ENCODE measurements around the gene FGA. TPM values are rescaled to one million over a fixed set of nuclear protein-coding genes. Genes with fewer than 3 reads are reported as not detected.

FGA gene
- total RNA-seq, 2 experiments from 2014 or later = not detected

DNA sequence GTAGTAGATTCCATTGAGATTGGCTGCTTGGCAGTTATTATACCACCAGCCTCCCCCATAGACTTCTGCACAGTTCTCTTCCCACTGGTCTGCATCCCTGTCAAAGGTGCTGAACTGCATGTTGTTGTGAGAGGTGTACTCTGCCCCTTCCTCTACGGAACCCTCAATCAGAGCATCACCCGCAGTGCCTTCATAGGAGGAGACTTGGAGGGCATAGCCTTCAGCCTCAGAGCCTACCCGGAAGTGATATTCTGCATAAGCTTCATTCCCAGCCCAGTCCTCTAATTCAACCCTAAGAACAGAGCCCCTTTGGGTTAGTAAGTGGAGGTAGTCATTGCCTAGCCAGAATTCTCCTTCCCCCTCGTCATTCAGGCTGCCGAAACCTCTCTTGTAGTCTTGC, 6.3 kb downstream of the FGA start:
- POLR2A ChIA-PET = no interaction called here
- CTCF ChIA-PET = no interaction called here

DNA sequence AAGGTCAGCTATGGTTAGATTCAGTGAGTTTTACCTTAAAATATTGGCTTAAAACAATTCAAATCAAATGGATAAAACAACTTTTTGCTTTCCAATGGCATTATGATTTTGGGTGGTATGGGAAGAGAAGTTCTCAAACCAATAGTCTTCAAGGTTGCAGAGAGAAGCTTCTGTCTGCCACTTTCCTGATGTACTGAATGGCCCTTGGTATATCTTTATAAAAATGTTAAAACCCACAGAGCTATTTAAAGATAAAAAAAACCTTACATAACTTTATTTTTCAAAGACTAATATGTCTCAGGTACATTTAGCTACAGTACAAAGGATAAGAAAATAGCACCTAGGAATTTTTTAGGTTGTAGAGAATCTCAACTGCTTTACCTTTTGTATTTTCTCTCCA, 6.9 kb downstream of the FGA start:
- POLR2A ChIA-PET = no interaction called here

GRCh38 chr4:154583230-154583629, 7.3 kb downstream of the FGA start:
- CTCF ChIA-PET = no interaction called here
- POLR2A ChIA-PET = no interaction called here

More for the DNA sequence above, 6.9 kb downstream of the FGA start:
- CTCF ChIA-PET = no interaction called here

DNA sequence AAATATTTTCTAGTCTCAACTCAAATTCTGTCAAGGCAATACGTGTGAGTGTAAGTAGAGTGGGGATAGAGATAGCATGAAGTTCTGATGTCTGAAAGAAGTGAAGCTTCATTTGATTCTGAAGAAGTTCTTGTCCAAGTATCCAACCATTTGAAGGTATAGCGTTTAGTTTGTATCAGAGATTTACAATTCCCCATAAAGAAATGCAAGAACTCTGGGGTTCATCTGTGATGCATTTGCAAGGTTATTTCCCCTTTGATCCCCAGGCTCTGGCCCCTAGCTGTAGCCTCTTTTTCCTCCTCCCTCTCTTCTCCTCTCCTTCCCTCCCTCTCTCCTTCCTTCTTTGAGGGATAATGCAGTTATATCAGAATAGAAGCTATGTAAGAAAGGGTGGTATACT, 7.8 kb downstream of the FGA start:
- ChIA-PET POLR2A (no interaction called here), CTCF (no interaction called here)

DNA sequence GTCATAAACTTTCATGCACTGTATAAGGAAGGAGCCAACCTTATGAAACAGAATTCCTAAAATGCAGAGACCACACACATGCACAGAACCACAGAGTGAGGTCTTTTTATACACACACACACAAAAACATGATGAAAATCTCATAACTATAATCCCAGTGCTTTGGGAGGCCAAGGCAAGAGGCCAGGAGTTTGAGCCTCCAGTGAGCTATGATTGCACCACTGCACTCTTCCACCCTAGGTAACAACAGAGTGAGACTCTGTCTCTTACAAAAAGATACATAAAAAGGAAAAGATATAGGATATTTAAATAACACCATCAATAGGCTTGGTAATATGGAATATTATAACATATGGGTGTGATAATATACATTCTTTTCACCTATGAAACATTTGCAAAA, 10.6 kb downstream of the FGA start:
- POLR2A ChIA-PET = no interaction called here
- CTCF ChIA-PET = no interaction called here

DNA sequence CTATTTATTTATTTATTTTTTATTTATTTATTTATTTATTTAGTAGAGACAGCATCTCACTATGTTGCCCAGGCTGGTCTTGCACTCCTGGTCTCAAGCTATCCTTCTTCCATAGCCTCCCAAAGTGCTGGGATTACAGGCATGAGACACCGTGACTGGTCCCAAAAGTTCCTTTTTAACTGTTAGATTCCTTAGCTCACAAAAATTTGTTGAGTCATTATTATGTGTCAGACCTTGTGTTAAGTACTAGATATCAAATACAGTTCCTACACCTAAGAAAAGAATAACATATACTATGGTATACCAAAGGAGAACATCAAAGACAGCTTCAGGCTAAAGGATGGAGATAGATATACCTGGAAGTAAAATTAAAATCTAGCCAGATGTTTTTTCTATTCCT, 11.6 kb downstream of the FGA start:
- CTCF ChIA-PET = no interaction called here

DNA sequence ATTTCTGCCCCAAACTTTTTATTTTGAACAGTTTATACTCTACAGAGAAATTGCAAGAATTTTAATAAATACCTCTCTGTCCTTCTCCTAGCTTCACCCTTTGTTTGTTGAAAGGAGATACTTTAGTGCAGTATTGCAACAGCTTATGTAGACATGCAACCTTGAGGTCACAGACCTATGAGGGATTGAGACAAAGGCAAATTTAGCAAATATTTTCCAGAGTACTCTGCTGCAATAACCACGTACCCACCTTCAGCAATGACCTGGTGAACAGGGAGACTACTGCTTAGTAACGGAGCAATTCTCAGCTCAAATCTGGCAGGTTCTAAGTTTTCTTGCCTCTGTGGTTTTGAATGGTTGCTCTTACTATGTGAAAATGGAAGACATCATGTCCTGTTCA, 13.2 kb downstream of the FGA start:
- POLR2A ChIA-PET = no interaction called here
- CTCF ChIA-PET = no interaction called here

More for the DNA sequence above, 11.6 kb downstream of the FGA start:
- POLR2A ChIA-PET = no interaction called here

DNA sequence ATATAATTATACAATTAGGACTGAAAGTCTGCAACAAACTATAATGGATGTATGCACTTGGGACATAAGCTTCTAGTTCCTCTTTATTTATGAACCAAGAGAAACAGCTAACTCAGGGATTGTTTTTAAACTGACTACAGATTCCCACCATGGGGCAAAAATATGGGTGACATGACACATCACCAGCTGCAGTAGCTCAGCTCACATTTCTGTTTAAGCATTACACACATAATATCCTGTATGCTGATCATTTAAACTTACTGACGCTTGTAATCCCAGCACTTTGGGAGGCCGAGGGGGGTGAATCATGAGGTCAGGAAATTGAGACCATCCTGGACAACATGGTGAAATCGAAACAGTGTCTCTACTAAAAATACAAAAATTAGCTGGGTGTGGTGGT, 16.2 kb downstream of the FGA start:
- ChIA-PET POLR2A (no interaction called here), CTCF (no interaction called here)

DNA sequence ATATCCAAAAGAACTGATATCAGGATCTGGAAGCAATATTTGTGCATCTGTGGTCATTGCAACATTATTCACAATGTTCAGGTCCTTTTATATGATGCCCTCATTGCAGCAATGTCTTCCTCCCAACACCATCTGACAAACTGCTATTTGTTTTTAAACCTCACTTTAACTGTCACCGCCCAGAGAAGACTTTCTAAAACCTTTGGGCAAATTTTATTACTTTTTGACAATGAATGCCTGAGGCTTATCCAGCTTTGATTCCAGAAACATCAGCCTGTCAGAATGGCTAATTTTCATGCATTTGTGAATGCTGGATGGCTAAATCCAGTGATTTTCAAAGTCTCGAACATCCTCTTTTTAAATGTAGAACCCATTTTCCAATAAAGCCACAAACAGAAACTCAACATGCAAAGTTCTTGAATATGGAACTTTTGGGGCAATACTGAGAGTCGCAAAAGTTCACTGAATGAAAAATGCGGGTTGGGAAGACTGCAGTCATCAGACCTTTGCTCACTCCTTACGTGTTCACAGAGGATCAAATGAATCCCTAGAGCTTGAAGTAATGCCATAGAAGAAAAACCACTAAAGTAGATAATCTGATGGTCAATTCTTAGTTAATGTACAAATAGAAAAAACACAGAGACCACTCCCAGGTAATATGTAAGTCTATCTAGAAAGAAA, 17.2 kb downstream of the FGA start:
- CTCF ChIA-PET = no interaction called here
- POLR2A ChIA-PET = no interaction called here

GRCh38 chr4:154569584-154569983, 21.0 kb downstream of the FGA start:
- ChIA-PET CTCF (no interaction called here), POLR2A (no interaction called here)

- POLR2A ChIA-PET = no interaction called here
- CTCF ChIA-PET = no interaction called here
These were observed 21.5 kb downstream of the FGA start for GRCh38 chr4:154569028-154569427.

- ChIA-PET POLR2A (no interaction called here), CTCF (no interaction called here)
These were observed 23.8 kb downstream of the FGA start for GRCh38 chr4:154566639-154567204.

DNA sequence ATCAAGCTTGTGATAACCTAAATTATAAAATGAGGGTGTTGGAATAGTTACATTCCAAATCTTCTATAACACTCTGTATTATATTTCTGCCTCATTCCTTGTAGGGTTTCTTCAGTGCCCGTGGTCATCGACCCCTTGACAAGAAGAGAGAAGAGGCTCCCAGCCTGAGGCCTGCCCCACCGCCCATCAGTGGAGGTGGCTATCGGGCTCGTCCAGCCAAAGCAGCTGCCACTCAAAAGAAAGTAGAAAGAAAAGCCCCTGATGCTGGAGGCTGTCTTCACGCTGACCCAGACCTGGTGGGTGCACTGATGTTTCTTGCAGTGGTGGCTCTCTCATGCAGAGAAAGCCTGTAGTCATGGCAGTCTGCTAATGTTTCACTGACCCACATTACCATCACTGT, 24.8 kb downstream of the FGA start:
- CTCF ChIA-PET = no interaction called here

DNA sequence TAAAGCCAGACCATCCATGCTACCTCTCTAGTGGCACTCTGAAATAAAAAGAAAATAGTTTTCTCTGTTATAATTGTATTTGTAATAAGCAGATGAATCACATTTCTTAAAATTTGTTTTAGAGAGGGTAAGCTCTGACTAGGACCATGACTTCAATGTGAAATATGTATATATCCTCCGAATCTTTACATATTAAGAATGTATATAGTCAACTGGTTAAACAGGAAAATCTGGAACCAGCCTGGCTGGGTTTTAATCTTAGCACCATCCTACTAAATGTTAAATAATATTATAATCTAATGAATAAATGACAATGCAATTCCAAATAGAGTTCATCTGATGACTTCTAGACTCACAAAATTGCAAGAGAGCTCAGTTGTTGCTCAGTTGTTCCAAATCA, 26.2 kb downstream of the FGA start:
- ChIA-PET POLR2A (no interaction called here), CTCF (no interaction called here)

More for the DNA sequence above, 24.8 kb downstream of the FGA start:
- POLR2A ChIA-PET = no interaction called here

DNA sequence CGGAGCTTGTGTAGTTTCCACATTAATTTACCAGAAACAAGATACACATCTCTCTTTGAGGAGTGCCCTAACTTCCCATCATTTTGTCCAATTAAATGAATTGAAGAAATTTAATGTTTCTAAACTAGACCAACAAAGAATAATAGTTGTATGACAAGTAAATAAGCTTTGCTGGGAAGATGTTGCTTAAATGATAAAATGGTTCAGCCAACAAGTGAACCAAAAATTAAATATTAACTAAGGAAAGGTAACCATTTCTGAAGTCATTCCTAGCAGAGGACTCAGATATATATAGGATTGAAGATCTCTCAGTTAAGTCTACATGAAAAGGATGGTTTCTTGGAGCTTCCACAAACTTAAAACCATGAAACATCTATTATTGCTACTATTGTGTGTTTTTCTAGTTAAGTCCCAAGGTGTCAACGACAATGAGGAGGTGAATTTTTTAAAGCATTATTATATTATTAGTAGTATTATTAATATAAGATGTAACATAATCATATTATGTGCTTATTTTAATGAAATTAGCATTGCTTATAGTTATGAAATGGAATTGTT, 27.8 kb downstream of the FGA start, which contains the start of gene FGB:
Gene FGB (plus strand): TSS at position 315 of the 558 bp plus-strand sequence. CDS start 8 bp downstream, at position 323.
- CTCF ChIA-PET = no interaction called here
- POLR2A ChIA-PET = no interaction called here

DNA sequence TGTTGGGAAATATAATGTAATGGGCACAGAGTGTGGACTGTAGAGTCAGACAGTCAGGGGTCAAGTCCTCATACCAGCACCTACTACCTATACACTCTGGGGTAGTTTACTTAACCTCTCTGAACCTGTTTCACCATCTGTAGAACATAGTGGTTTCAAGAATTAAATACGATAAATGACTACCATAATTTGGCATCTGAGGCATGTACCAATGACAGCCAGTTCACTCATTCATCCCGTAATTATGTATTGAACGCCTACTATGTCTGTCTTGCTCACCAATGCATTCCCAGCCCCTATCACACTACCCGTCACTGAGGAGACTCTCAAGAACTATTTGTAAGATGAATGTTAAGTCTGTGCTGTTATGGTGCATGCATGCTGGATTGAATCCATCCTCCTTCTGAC, 29.7 kb downstream of the FGA start:
- ChIA-PET CTCF (no interaction called here), POLR2A (no interaction called here)

- ChIA-PET CTCF (no interaction called here), POLR2A (no interaction called here)
These were observed 30.1 kb downstream of the FGA start for GRCh38 chr4:154560419-154560801.

DNA sequence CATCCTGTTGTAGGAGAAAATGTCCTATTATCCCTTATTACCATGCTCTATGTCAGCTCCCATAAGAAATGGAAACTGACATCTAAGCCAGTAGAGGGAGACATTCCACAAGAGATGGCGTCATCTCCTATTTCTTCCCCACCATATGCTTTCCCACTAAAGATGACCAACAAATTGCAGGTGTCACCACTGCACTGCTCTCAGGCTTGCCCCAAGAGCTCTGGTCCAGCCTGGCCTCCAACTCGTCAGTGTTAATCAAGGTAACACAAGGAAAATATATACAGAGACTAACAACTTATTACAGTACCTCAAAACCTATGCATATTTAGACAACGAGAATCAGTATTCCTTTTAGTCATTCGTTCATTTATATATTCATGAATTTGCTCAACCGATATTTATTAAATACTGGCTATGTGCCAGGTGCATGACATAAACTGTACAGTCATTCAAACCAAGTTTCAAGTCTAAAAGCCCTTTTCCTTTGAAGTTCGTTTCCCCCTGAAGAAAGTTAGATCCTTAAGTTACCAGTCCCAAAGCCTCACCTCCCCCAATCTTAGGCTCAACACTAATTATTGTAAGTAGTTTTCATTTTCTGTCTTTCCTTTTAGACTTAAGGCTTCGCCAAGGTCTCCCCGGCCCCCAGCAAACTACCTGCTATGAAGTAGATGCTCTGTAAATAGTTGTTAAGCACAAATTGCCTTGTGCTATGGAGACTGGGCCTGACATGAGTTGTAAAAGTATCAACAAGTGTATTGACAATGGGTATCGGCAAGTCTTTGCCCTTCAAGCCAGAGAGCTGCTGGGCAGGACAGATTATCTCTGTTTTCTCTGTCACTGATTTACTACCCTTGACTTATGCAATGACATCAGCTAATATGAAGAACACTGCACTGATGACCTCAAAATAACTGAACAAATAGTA, 30.8 kb downstream of the FGA start:
- POLR2A ChIA-PET = no interaction called here
- CTCF ChIA-PET = interaction anchor here (0.6 to 2.1 kb wide), 5 partner anchors 10 to 78 kb away, joined by 3 to 9 read pairs (median 3); partner anchors contain the start of genes FGG and PLRG1

GRCh38 chr4:154559141-154559493, 31.4 kb downstream of the FGA start:
- CTCF ChIA-PET = interaction anchor here (0.6 to 2.1 kb wide), 5 partner anchors 10 to 976 kb away, joined by 3 to 9 read pairs (median 5); partner anchors contain the start of genes FGG and PLRG1
- POLR2A ChIA-PET = no interaction called here

GRCh38 chr4:154551872-154552686, 38.5 kb downstream of the FGA start:
- ChIA-PET POLR2A (no interaction called here), CTCF (interaction anchor here (0.6 to 3.0 kb wide), 5 partner anchors 12 to 135 kb away, joined by 3 to 40 read pairs (median 3); partner anchors contain the start of gene FGG)

All from activated CD8-positive, alpha-beta memory T cell treated with anti-CD3 and anti-CD28 coated beads for 36 hours (primary cell).